Loucy (cell line): ENCODE measurements around the gene BPIFB4.

Experiments used
- H2AFZ ChIP-seq: fragments of 200-600 bp; sonication (generic); 2 replicates; pipeline ENCODE4 v1.6.0; 2016; ENCODE audit warnings: antibody characterized with exemption, mild to moderate bottlenecking, low read length, moderate library complexity
- H3F3A ChIP-seq: fragments of 200-600 bp; 2 replicates; pipeline ENCODE4 v1.6.0; 2016; ENCODE audit warnings: antibody characterized with exemption, low read depth, mild to moderate bottlenecking
- H3K27me3 ChIP-seq: fragments of 200-600 bp; sonication (generic); 2 replicates; pipeline ENCODE4 v1.6.1; 2014; ENCODE audit warnings: low read length, mild to moderate bottlenecking; ENCODE audit not compliant: insufficient read depth, poor library complexity, severe bottlenecking
- H3K36me3 ChIP-seq: fragments of 200-600 bp; sonication (generic); 2 replicates; pipeline ENCODE4 v1.6.1; 2016; ENCODE audit warnings: low read length; ENCODE audit not compliant: insufficient read depth
- H3K4me1 ChIP-seq: fragments of 200-600 bp; sonication (generic); 2 replicates; pipeline ENCODE4 v1.5.1; 2014; ENCODE audit warnings: low read length, mild to moderate bottlenecking; ENCODE audit not compliant: insufficient read depth, poor library complexity, severe bottlenecking
- H3K4me2 ChIP-seq: fragments of 200-600 bp; sonication (generic); 2 replicates; pipeline ENCODE4 v1.6.0; 2014; ENCODE audit warnings: antibody characterized with exemption, low read length, low read depth, mild to moderate bottlenecking; ENCODE audit not compliant: poor library complexity, severe bottlenecking
- H3K4me3 ChIP-seq: fragments of 200-600 bp; sonication (generic); 2 replicates; pipeline ENCODE4 v1.5.1; 2014; ENCODE audit warnings: low read length, mild to moderate bottlenecking, mixed read lengths; ENCODE audit not compliant: poor library complexity, severe bottlenecking
- H3K79me2 ChIP-seq: fragments of 200-600 bp; sonication (generic); 2 replicates; pipeline ENCODE4 v1.6.1; 2014; ENCODE audit warnings: low read length; ENCODE audit not compliant: insufficient read depth
- H3K9ac ChIP-seq: fragments of 200-600 bp; sonication (generic); 2 replicates; pipeline ENCODE4 v1.6.0; 2014; ENCODE audit warnings: mild to moderate bottlenecking, low read depth, low read length, moderate library complexity; ENCODE audit not compliant: poor library complexity, severe bottlenecking
- H3K9me2 ChIP-seq: fragments of 200-600 bp; sonication (generic); replicated peaks from 2 replicates; pipeline ENCODE4 v1.6.1; 2016; ENCODE audit warnings: low read depth, low read length, mixed read lengths
- H3K9me3 ChIP-seq: fragments of 200-600 bp; sonication (generic); 2 replicates; pipeline ENCODE4 v1.6.1; 2014; ENCODE audit warnings: mild to moderate bottlenecking, antibody characterized with exemption, low read length, low read depth; ENCODE audit not compliant: insufficient read depth
- H4K20me1 ChIP-seq: fragments of 200-600 bp; sonication (generic); 2 replicates; pipeline ENCODE4 v1.6.0; 2014; ENCODE audit warnings: antibody characterized with exemption, low read length, mild to moderate bottlenecking; ENCODE audit not compliant: insufficient read depth, poor library complexity, severe bottlenecking
- EZH2phosphoT487 ChIP-seq: fragments of 200-600 bp; IDR thresholded peaks from 2 replicates; pipeline ENCODE4 v1.6.1; 2018; ENCODE audit warnings: antibody characterized with exemption, mild to moderate bottlenecking, moderate library complexity, borderline replicate concordance
- TF ChIP-seq, protein P1 (sequence below): fragments of 200-600 bp; sonication (generic); conservative IDR thresholded peaks from 2 replicates; pipeline ENCODE4 v1.5.1; 2014; ENCODE audit warnings: mild to moderate bottlenecking, antibody characterized with exemption, low read length

Gene BPIFB4

DNA sequence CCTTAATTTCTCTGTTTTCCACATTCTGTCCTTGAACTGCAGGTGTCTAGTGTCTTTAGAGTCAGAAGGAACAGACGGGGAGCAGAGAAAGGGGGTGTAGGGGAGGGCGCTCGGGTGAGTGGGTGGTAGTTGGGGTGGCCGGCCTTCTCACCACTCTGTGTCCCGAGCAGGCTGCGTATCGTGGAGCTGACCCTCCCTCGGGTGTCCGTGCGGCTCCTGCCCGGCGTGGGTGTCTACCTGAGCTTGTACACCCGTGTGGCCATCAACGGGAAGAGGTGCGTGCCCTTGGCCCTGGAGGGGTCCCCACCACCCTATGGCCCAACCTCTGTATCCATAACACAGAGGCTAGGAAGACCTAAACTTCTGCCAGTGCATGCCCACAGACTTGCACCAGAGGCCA, 5.3 kb downstream of the BPIFB4 start:
- Histone ChIP-seq H3F3A (no peaks in the 10 kb centered on the region), H3K4me1 (no peaks in the 10 kb centered on the region), H3K79me2 (no peaks in the 10 kb centered on the region), H3K4me2 (no peak overlapping the region), H3K27me3 (no peaks in the 10 kb centered on the region), H3K36me3 (no peaks in the 10 kb centered on the region), H3K9ac (no peak overlapping the region), H3K4me3 (no peak overlapping the region), H4K20me1 (no peaks in the 10 kb centered on the region), H2AFZ (no peak overlapping the region), H3K9me2 (no peaks in the 10 kb centered on the region), H3K9me3 (no peaks in the 10 kb centered on the region)
- no peak for TF ChIP-seq EZH2phosphoT487
- TF ChIP-seq, protein P1, sequence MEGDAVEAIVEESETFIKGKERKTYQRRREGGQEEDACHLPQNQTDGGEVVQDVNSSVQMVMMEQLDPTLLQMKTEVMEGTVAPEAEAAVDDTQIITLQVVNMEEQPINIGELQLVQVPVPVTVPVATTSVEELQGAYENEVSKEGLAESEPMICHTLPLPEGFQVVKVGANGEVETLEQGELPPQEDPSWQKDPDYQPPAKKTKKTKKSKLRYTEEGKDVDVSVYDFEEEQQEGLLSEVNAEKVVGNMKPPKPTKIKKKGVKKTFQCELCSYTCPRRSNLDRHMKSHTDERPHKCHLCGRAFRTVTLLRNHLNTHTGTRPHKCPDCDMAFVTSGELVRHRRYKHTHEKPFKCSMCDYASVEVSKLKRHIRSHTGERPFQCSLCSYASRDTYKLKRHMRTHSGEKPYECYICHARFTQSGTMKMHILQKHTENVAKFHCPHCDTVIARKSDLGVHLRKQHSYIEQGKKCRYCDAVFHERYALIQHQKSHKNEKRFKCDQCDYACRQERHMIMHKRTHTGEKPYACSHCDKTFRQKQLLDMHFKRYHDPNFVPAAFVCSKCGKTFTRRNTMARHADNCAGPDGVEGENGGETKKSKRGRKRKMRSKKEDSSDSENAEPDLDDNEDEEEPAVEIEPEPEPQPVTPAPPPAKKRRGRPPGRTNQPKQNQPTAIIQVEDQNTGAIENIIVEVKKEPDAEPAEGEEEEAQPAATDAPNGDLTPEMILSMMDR = no peak

DNA sequence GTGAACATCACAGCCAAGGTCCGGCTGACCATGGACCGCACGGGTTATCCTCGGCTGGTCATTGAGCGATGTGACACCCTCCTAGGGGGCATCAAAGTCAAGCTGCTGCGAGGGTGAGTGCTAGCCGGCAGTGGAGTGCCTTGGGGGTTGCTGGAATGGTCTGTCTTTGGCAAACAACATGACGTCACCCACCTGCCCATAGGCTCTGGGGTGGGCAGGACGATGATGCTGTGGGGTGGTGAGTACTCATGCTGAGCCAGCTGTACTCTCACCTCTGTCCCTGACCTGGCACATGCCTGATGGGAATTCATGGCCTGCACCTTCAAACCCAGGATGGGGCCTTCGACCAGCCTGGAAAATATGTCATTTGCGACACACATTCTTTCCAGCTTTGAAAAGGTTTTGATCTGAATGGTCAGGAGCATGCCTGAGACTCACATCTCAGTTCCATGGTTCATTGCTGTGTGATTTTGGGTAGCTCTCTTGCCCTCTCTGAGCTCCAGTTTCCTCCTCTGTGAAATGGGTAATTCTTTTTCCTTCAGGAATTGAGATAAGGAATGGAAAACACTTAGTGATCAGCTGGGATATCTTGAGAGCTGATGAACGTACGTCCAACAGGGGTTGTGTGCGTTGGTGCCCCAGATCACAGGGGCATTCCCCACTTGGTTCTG, 6.7 kb downstream of the BPIFB4 start:
- Histone ChIP-seq H3K79me2 (no peaks in the 10 kb centered on the region), H3K9me2 (no peaks in the 10 kb centered on the region), H3K4me2 (no peak overlapping the region), H3K4me1 (no peaks in the 10 kb centered on the region), H2AFZ (no peak overlapping the region), H3K9me3 (no peaks in the 10 kb centered on the region), H3K27me3 (no peaks in the 10 kb centered on the region), H3K36me3 (no peaks in the 10 kb centered on the region), H3K4me3 (no peak overlapping the region), H3K9ac (no peak overlapping the region), H3F3A (no peaks in the 10 kb centered on the region), H4K20me1 (no peaks in the 10 kb centered on the region)
- TF ChIP-seq, protein P1 = no peak
- TF ChIP-seq EZH2phosphoT487 = no peak

DNA sequence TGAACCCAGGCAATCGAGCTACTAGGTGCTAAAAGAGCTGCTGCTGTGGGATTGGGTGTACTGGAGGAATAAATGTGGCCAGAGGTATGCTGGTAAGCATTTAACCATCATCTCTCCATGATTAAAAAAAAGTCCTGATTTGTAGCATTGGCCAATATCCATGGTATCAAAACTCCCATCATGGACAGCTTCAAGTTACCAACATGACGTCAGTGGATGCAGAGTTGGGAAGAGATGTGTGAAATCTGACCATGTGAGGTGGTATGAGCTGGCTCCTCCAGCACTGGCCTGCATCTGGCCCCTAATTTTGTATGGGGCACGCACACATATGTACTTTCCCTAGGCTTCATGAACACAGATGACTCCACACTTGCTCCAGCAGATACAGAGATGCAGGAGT, 11.7 kb downstream of the BPIFB4 start:
- Histone ChIP-seq H3K9me2 (no peaks in the 10 kb centered on the region), H3K36me3 (no peaks in the 10 kb centered on the region), H3K4me3 (no peak overlapping the region), H3K9me3 (no peaks in the 10 kb centered on the region), H3K79me2 (no peaks in the 10 kb centered on the region), H3F3A (no peaks in the 10 kb centered on the region), H3K4me1 (no peaks in the 10 kb centered on the region), H3K4me2 (no peak overlapping the region), H3K9ac (no peak overlapping the region), H2AFZ (no peak overlapping the region), H3K27me3 (no peaks in the 10 kb centered on the region), H4K20me1 (no peaks in the 10 kb centered on the region)
- no peak for TF ChIP-seq EZH2phosphoT487
- TF ChIP-seq, protein P1 = no peak
